Activated naive CD8-positive, alpha-beta T cell treated with anti-CD3 and anti-CD28 coated beads for 36 hours (primary cell): ENCODE results near the gene SMARCA2. TPM values are rescaled to one million over a fixed set of nuclear protein-coding genes. Genes with fewer than 3 reads are reported as not detected.

Source experiments
- DNase-seq: peaks from one replicate; pipeline ENCODE4 v3.0.0; 2021
- H3K27ac Mint-ChIP-seq: one replicate; pipeline ENCODE4 v1.8.0; 2022; ENCODE audit warnings: mild to moderate bottlenecking, moderate library complexity, mixed read lengths
- H3K27me3 Mint-ChIP-seq: one replicate; pipeline ENCODE4 v1.8.0; 2022; ENCODE audit warnings: mild to moderate bottlenecking, mixed read lengths
- H3K36me3 Mint-ChIP-seq: one replicate; pipeline ENCODE4 v1.8.0; 2021; ENCODE audit warnings: mild to moderate bottlenecking, mixed read lengths
- H3K4me1 Mint-ChIP-seq: one replicate; pipeline ENCODE4 v1.8.0; 2021; ENCODE audit warnings: mixed read lengths
- H3K4me3 Mint-ChIP-seq: one replicate; pipeline ENCODE4 v1.8.0; 2022; ENCODE audit warnings: mild to moderate bottlenecking, moderate library complexity, mixed read lengths
- H3K9me3 Mint-ChIP-seq: one replicate; pipeline ENCODE4 v1.8.0; 2022; ENCODE audit warnings: mixed read lengths
- total RNA-seq, 2 experiments: library from RNA; stranded (reverse); gene quantifications; one replicate each; pipeline ENCODE4 v1.2.3, GENCODE V29; 2021

Gene SMARCA2
- total RNA-seq, 2 experiments from 2014 or later: 90.0 to 91.5 TPM

DNA sequence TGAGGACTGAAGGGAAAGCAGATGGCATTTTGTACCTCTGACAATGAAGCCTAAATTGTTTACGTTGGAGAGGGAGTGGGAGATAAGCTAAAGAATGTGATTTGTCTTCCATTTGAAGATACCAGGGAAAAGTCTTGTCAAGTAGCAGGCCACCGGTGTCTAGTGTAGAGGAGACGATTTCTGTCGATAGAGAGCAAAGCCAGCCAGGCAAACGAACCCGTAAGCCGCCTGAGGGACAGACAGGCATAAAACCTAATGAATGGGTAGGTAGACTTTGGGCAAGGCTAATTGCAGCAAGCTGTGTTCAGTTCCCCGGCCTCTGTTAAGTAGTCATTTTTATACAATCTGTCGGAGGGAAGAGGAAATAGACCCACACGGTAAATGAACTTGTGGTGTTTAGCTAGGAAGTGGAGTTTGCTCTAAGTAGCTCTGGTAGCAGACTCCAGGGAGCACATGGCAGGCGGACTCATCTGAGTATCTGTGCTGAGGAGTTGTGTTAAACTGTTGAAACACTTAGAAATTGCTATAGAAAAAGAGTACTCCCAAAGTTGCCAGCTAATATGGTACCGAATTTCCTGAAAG is 28.8 kb downstream of the SMARCA2 start:
- H3K4me3 Mint-ChIP-seq: peak overlapping the region; percentile 22
- H3K27me3 Mint-ChIP-seq: no peaks in the 10 kb centered on the region
- peak overlapping the region; percentile 72 for H3K27ac Mint-ChIP-seq
- no peak for DNase-seq
- peaks cover 48% of the 10 kb centered on the region for H3K4me1 Mint-ChIP-seq
- H3K36me3 Mint-ChIP-seq: peaks cover 57% of the 10 kb centered on the region
- H3K9me3 Mint-ChIP-seq: no peaks in the 10 kb centered on the region

DNA sequence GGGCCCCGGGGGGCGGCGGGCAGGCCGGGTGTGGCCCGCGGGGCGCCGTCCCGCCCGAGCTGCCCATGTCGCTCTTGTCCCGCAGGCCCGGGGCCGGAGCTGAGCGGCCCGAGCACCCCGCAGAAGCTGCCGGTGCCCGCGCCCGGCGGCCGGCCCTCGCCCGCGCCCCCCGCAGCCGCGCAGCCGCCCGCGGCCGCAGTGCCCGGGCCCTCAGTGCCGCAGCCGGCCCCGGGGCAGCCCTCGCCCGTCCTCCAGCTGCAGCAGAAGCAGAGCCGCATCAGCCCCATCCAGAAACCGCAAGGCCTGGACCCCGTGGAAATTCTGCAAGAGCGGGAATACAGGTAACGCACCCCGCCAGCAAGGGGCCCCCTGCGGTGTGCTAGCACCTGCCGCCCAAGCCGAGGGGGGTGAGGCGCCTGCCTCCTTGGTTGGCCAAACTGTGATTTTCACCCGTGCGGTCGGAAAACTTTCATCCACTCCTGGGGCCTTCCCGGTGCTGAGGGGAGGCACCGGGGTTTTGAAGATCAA is 32.1 kb downstream of the SMARCA2 start:
- Mint-ChIP-seq H3K27me3 (no peaks in the 10 kb centered on the region), H3K27ac (no peak overlapping the region), H3K4me3 (no peak overlapping the region), H3K4me1 (peaks cover 39% of the 10 kb centered on the region), H3K9me3 (no peaks in the 10 kb centered on the region), H3K36me3 (peaks cover 39% of the 10 kb centered on the region)
- DNase-seq: no peak

DNA sequence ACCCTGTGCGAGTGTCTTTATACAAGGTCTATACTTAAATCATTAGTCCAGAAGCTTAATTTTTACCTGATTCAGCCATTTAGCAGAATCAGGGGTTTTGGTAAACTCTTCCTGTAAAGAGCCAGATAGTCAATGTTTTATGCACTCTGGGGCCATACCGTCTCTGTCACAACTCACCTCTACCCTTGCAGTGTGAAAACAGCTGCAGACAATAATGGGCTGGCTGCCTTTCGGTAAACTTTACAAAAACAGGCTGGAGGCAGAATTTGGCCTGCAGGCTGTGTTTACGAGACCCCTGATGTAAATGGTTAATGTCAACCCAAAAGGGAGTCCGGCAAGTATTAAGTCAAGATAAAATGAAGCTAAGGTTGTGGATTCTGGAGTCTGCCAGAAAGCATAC is 32.8 kb downstream of the SMARCA2 start:
- no peak overlapping the region for H3K4me3 Mint-ChIP-seq
- no peak overlapping the region for H3K27ac Mint-ChIP-seq
- no peak for DNase-seq
- H3K27me3 Mint-ChIP-seq: no peaks in the 10 kb centered on the region
- peaks cover 33% of the 10 kb centered on the region for H3K36me3 Mint-ChIP-seq
- H3K4me1 Mint-ChIP-seq: peaks cover 40% of the 10 kb centered on the region
- H3K9me3 Mint-ChIP-seq: no peaks in the 10 kb centered on the region

DNA sequence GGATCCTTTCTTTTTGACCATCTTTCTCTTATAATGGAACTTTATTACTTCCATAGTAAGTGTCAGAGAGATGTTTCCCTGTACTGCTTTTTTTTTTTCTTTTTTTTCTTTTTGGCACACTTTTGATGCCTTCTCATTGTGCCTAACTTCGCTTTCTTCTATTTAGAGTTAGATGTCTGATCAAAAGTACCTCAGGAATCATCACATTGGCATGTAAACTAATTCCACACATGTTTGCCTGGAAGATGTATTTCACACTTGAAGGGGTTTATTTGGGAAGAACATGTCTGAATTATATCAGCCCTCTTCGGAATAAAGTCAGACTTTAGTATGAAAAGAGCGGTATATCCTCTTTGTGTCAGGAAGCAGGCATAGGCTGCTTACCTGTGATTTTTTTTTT is 35.1 kb downstream of the SMARCA2 start:
- H3K4me3 Mint-ChIP-seq: no peak overlapping the region
- H3K4me1 Mint-ChIP-seq: peaks cover 35% of the 10 kb centered on the region
- H3K27ac Mint-ChIP-seq: no peak overlapping the region
- no peak for DNase-seq
- H3K27me3 Mint-ChIP-seq: no peaks in the 10 kb centered on the region
- H3K36me3 Mint-ChIP-seq: peaks cover 19% of the 10 kb centered on the region
- H3K9me3 Mint-ChIP-seq: no peaks in the 10 kb centered on the region

DNA sequence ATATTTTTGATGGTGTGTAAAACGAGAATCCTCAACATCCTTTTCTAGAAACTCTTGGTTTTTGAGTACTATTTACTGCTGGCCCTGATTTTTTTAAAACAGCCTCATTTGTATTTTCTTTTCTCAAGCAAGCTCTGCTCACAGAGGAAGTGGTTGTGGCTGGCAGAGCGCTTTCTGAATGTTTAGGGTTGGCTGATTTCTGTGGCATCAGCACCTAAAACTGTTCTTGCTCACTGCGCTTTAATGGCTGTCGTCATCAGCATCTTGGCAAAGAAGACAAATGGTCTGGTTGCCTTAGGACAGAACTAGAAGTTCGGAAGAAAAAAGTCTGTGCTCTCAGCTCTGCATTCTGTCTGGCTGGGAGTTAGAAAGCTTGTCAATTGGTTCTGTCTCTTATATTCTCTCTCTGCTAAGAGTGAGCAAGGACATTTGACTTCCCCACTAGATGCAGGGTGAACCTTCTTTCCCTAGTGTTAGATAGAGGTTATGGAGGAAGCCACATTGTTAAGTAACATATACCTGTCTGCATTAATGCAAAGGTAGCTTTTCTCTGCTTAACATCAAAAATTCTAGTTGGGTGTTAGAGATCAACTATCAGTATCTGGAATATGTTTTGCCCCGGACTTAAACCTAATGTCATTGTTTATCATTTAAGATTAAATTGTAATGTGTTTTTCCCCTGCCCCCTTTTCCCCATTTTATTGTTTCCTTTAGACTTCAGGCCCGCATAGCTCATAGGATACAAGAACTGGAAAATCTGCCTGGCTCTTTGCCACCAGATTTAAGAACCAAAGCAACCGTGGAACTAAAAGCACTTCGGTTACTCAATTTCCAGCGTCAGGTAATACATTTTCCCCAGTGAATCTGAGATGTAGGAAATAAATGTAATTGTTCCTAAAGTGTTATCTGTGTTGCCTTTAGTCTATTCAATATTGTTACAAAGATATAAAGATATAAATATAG is 39.0 kb downstream of the SMARCA2 start:
- peak; percentile 56 for DNase-seq
- Mint-ChIP-seq H3K9me3 (no peaks in the 10 kb centered on the region), H3K4me1 (peaks cover 31% of the 10 kb centered on the region), H3K4me3 (peak overlapping the region; percentile 34), H3K27ac (peak overlapping the region; percentile 80), H3K27me3 (no peaks in the 10 kb centered on the region), H3K36me3 (peaks cover 27% of the 10 kb centered on the region)

DNA sequence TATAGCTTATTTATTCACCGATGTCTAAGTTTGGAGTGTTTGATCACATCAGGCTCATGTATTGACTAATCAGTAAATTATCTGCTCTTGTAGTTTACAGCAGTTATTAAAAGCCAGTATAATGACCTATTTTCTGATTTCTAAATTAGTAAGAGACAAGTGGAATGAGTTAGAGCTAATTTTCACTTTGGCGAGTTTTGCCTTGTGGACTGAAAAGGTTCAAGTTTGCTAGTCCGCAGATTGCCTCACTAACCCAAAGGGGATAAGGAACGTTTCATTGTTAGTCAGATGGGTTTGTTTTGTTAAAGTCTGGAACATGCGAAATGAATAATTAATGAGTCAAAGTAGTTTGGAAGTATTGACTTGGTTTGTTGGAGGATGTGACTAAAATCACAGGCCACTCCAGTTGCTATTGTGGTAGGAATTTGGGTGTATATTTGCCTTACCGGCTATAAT is 40.1 kb downstream of the SMARCA2 start:
- Mint-ChIP-seq H3K27ac (no peak overlapping the region), H3K27me3 (no peaks in the 10 kb centered on the region), H3K4me1 (peaks cover 29% of the 10 kb centered on the region), H3K9me3 (no peaks in the 10 kb centered on the region), H3K36me3 (peaks cover 27% of the 10 kb centered on the region), H3K4me3 (no peak overlapping the region)
- DNase-seq: no peak

DNA sequence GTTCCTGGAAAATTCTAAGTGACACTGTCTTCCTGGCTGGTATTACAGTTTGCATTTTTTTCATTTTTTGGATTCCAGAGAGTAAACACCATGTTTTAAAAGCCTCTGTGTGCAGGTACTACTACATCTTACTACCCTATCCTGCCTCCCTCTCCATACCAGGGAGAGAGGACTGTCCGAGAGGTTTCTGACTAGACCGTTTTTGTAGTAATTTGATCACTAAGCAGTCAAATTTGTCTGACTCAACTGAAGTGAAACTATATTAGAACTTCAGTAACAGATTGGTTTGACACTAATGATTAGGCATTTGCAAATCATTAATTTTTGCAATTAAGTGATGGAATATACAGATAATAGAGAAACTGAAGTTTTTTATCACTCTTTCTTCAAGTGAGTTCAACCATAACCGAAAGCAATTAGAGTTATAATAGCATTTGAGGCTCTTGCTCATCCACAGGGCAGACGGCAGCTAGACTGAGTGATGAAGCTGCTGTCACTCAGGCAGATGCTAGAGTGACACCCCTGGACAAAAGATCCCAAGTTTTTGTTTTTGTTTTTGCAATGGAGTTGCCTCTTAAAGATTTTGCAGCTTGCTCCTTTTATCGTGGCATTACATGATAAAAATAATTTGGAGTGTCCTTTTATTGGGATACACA is 44.3 kb downstream of the SMARCA2 start:
- DNase-seq: no peak
- peaks cover 10% of the 10 kb centered on the region for H3K4me1 Mint-ChIP-seq
- H3K27ac Mint-ChIP-seq: no peak overlapping the region
- no peaks in the 10 kb centered on the region for H3K27me3 Mint-ChIP-seq
- no peaks in the 10 kb centered on the region for H3K9me3 Mint-ChIP-seq
- H3K36me3 Mint-ChIP-seq: peaks cover 23% of the 10 kb centered on the region
- no peak overlapping the region for H3K4me3 Mint-ChIP-seq

DNA sequence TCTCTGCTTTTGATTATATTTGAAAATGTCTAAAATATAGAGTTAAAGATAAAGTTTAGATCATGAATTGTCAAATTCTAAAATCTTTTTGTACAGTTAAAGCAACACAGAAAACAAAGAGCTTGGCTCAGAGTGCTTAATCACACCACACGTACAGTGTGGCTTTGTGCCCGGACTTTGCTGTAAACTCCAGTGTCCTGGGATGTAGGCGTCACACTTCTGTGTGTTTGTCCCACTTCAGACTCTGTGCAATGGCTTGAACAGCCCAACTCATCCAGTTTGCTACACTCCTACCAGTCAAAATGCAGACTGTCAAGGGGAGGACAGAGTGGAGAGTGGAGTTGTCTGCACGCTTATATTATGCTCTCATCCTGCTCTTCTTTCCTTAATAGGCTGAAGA is 45.3 kb downstream of the SMARCA2 start:
- H3K4me1 Mint-ChIP-seq: peaks cover 5% of the 10 kb centered on the region

DNA sequence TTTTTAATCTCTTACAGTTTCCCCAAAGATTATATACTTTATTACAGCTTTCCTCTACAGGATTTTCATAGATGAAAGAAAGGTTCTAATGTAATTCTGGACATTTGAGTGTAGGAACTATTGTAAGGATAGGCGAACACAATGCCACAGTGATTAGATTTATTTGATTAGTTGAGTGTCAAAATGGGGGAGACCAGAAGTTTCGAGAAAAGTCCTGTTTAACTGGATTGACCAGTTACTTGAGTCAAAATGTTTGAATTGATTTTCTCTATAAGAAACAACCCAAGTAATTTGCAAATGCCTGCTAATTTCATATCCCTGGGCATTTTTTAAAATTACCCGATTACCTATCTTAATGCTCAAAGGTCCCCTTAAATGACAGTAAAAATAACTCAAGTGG is 50.6 kb downstream of the SMARCA2 start:
- peaks cover 4% of the 10 kb centered on the region for H3K4me1 Mint-ChIP-seq
- no peaks in the 10 kb centered on the region for H3K27me3 Mint-ChIP-seq
- no peak overlapping the region for H3K27ac Mint-ChIP-seq
- H3K36me3 Mint-ChIP-seq: peaks cover 8% of the 10 kb centered on the region
- DNase-seq: no peak
- H3K9me3 Mint-ChIP-seq: no peaks in the 10 kb centered on the region
- no peak overlapping the region for H3K4me3 Mint-ChIP-seq

More for the DNA sequence above, 45.3 kb downstream of the SMARCA2 start:
- Mint-ChIP-seq H3K27me3 (no peaks in the 10 kb centered on the region), H3K27ac (no peak overlapping the region), H3K9me3 (no peaks in the 10 kb centered on the region), H3K36me3 (peaks cover 19% of the 10 kb centered on the region), H3K4me3 (no peak overlapping the region)
- no peak for DNase-seq

DNA sequence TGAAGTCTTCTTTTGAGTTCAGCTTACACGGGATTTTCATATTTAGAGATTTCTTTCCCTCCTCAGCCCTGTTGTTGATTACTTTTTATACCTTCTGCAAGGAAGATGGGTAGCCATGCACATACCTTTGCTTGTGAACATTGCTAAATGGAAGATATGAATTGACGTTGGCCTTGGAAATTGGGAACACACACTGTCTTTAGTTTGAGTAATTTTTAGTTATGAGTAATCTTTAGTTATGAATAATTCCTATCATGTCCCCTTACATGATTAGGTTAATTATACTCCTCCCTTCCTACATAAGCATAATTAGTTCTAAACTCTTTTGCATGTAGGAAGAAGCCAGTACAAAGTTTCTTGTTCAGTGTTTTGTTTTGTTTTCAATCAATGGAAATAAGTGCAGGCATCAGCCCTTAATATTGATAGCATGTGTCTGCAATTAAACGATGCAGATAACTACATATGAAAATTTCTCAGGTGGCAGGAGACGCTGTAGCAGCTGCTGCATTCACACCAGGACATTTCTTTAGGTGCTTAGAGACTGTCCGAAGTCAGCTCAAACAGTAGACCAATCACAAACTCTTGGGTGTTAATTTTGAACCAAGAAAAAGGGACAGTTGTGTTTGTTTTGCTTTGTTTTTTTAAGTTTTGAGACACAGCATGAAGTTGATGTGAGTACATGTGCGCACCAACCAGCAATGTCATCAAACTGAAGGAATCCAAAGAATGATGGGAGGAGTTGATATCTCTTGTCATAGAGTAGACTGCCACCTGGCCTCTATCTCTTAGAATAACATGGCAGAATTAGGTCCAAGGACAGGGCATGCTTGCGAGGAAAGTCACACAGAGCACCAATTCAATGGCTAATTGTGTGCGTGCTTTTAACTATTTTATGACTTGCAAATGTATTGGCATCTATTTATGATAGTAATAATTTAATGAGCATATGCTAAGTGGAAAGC is 51.4 kb downstream of the SMARCA2 start:
- Mint-ChIP-seq H3K27ac (no peak overlapping the region), H3K9me3 (no peaks in the 10 kb centered on the region), H3K4me1 (peaks cover 4% of the 10 kb centered on the region), H3K4me3 (no peak overlapping the region), H3K36me3 (peaks cover 8% of the 10 kb centered on the region), H3K27me3 (no peaks in the 10 kb centered on the region)
- DNase-seq: no peak

DNA sequence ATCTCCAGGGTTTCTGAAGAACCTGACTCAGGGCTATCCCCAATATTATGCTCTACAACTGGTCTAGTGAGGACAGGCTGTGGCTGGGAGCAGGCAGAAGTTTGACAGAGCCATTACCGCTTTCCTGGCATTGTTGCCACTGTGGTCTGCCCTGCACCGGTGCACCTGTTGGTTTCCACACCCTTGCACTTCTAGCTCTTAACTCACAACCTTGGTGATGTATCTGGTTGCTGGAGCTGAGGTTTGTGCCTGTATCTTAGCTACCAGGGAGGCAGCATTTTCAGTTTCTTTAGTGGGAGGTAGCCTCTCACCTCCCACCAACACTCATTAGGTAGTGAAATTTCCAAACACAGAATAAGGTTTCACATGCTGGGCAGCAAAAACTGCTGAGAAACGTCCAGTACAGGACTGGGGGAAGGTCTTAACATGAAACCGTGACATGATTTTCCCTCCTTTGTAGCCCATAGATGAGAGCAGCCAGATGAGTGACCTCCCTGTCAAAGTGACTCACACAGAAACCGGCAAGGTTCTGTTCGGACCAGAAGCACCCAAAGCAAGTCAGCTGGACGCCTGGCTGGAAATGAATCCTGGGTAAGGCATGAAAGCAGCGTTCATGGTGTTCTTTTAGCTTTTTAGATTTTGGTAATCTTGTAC is 57.7 kb downstream of the SMARCA2 start:
- Mint-ChIP-seq H3K27ac (no peak overlapping the region), H3K4me1 (peaks cover 5% of the 10 kb centered on the region), H3K27me3 (no peaks in the 10 kb centered on the region), H3K9me3 (no peaks in the 10 kb centered on the region), H3K36me3 (peaks cover 20% of the 10 kb centered on the region), H3K4me3 (no peak overlapping the region)
- no peak for DNase-seq

DNA sequence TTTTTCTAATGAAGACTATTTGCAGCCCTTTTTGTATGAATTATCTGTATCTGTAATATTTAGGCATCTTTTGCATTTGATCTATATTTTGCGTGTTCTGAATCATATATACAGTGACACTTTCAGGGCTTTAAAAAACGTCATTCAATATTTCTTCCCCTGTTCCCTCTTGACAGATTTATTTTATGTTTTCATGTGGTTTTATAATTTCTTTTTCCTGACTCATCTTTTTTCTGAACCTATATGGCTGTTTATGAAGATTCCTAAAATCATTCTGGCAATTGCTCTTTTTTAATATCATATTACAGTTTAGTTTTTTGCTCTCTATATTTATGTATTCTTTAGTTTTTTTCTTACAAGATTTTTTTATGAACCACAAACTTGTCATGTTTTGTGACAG is 67.6 kb downstream of the SMARCA2 start:
- no peak for DNase-seq
- H3K27me3 Mint-ChIP-seq: no peaks in the 10 kb centered on the region
- H3K4me1 Mint-ChIP-seq: peaks cover 9% of the 10 kb centered on the region
- H3K27ac Mint-ChIP-seq: no peak overlapping the region
- H3K4me3 Mint-ChIP-seq: no peak overlapping the region
- peaks cover 27% of the 10 kb centered on the region for H3K36me3 Mint-ChIP-seq
- H3K9me3 Mint-ChIP-seq: no peaks in the 10 kb centered on the region

DNA sequence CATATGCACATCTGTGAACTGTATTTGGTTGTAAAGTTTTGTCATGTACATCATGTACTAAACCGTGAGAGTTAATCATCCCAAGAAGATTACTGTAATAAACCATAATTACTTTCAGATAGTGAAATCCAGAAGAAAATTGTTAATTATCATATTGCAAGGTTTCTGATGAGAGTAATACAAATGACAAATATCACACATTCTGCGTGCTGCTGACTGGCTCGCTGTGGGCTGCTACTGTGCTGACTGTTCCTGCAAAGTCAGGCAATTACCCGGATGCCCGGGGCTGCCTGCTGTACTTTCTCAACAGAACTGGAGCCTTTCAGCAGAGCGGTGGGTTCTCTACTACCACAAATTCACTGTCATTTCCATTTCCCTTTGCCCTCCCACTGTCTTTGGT is 68.3 kb downstream of the SMARCA2 start:
- Mint-ChIP-seq H3K27me3 (no peaks in the 10 kb centered on the region), H3K4me1 (peaks cover 9% of the 10 kb centered on the region), H3K4me3 (no peak overlapping the region), H3K9me3 (no peaks in the 10 kb centered on the region), H3K36me3 (peaks cover 25% of the 10 kb centered on the region), H3K27ac (no peak overlapping the region)
- no peak for DNase-seq

DNA sequence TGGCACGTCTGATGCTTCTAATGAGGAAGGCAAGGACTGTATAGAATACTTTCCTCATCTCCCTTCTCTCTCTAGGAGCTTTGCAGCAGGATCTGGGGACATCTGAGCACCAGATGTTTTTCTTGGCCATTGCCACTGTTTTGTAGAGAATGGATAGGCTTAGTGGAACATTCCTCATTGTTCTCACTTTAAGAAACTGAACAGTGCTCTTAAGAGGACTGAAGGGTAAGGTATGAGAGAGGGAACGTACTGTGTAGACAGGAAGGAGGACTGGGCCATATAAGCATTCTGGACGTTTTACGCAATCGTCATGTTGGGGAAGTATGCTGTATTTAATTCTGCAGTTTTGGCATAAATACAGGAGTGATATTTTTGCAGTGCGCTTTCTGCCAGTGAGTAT is 70.6 kb downstream of the SMARCA2 start:
- H3K27me3 Mint-ChIP-seq: no peaks in the 10 kb centered on the region
- no peak overlapping the region for H3K27ac Mint-ChIP-seq
- peaks cover 24% of the 10 kb centered on the region for H3K36me3 Mint-ChIP-seq
- no peak overlapping the region for H3K4me3 Mint-ChIP-seq
- H3K9me3 Mint-ChIP-seq: no peaks in the 10 kb centered on the region
- H3K4me1 Mint-ChIP-seq: peaks cover 19% of the 10 kb centered on the region
- DNase-seq: no peak
